SU-DHL-6 (cell line): ENCODE measurements around the gene RYR2.

ENCODE experiments used
- H2AFZ ChIP-seq: fragments of 200-600 bp; sonication (generic); 2 replicates; pipeline ENCODE4 v1.6.1; 2014; ENCODE audit warnings: low read depth, mild to moderate bottlenecking, moderate library complexity, mixed read lengths, antibody characterized with exemption, low read length; ENCODE audit not compliant: severe bottlenecking
- H3F3A ChIP-seq: fragments of 200-600 bp; shearing (Covaris generic); 2 replicates; pipeline ENCODE4 v1.6.0; 2016; ENCODE audit warnings: antibody characterized with exemption, mild to moderate bottlenecking; ENCODE audit not compliant: insufficient read depth
- H3K27ac ChIP-seq: fragments of 200-600 bp; sonication (generic); 2 replicates; pipeline ENCODE4 v1.5.1; 2016; ENCODE audit warnings: low read depth, mild to moderate bottlenecking, low read length, moderate library complexity, mixed read lengths
- H3K27me3 ChIP-seq: fragments of 200-600 bp; sonication (generic), shearing (Covaris generic); 2 replicates; pipeline ENCODE4 v1.6.0; 2014; ENCODE audit warnings: mild to moderate bottlenecking, low read length
- H3K36me3 ChIP-seq: fragments of 200-600 bp; sonication (generic); 2 replicates; pipeline ENCODE4 v1.6.1; 2014; ENCODE audit warnings: mild to moderate bottlenecking, low read length, mixed read lengths
- H3K4me2 ChIP-seq: fragments of 300-600, 200-600 bp; shearing (Covaris generic), sonication (generic); 2 replicates; pipeline ENCODE4 v1.6.0; 2014; ENCODE audit warnings: low read length, low read depth, mild to moderate bottlenecking; ENCODE audit not compliant: poor library complexity, severe bottlenecking
- H3K4me3 ChIP-seq: fragments of 200-600 bp; sonication (generic); 2 replicates; pipeline ENCODE4 v1.5.1; 2014; ENCODE audit warnings: antibody characterized with exemption, low read length, mild to moderate bottlenecking, mixed read lengths; ENCODE audit not compliant: insufficient read depth, poor library complexity, severe bottlenecking
- H3K79me2 ChIP-seq: fragments of 200-600 bp; sonication (generic); 2 replicates; pipeline ENCODE4 v1.6.1; 2014; ENCODE audit warnings: mild to moderate bottlenecking, low read length, moderate library complexity; ENCODE audit not compliant: insufficient read depth
- H3K9ac ChIP-seq: fragments of 200-600 bp; sonication (generic); 2 replicates; pipeline ENCODE4 v1.7.0; 2014; ENCODE audit warnings: mild to moderate bottlenecking, low read length
- H3K9me2 ChIP-seq: fragments of 200-600 bp; sonication (generic); replicated peaks from 2 replicates; pipeline ENCODE4 v1.6.1; 2014; ENCODE audit warnings: low read length; ENCODE audit not compliant: insufficient read depth
- H3K9me3 ChIP-seq: fragments of 200-600 bp; sonication (generic); 2 replicates; pipeline ENCODE4 v1.6.1; 2014; ENCODE audit warnings: low read length, mixed read lengths; ENCODE audit not compliant: insufficient read depth
- H4K20me1 ChIP-seq: fragments of 200-600 bp; sonication (generic); 2 replicates; pipeline ENCODE4 v1.6.1; 2014; ENCODE audit warnings: low read depth, mild to moderate bottlenecking, antibody characterized with exemption, low read length, moderate library complexity, mixed read lengths
- EZH2phosphoT487 ChIP-seq: fragments of 200-600 bp; sonication (generic), shearing (Covaris generic); conservative IDR thresholded peaks from 2 replicates; pipeline ENCODE4 v1.6.1; 2018; ENCODE audit warnings: mild to moderate bottlenecking, antibody characterized with exemption, low read length, moderate library complexity, mixed read lengths
- TF ChIP-seq, protein P1 (sequence below): fragments of 200-600 bp; sonication (generic); IDR thresholded peaks from one replicate; pipeline ENCODE4 v1.5.1; 2017; ENCODE audit warnings: antibody characterized with exemption, mild to moderate bottlenecking, low read length, moderate library complexity; ENCODE audit not compliant: insufficient read depth, poor library complexity, severe bottlenecking

Gene RYR2

DNA sequence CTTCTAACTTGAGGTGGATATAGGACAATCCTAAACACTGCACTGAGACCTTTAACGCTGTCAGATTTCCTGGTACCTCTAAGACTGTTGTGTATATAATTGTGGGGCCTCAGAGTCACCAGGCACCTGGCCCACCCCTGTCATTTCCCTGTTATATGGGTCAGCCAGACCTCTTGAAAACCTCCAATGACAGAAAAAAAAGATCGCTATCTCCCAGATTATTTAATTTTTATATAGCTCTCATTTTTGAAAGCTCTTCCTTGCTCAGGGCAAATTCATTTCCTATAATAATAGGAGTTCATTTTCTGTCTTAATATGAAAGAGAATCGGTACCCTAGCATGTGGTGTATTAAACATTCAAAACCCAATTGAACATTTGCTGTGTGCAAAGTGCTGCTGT is 792.1 kb downstream of the RYR2 start:
- H3K9me3 ChIP-seq = no peaks in the 10 kb centered on the region
- no peaks in the 10 kb centered on the region; the same call in 1 of the 2 replicates for H4K20me1 ChIP-seq

DNA sequence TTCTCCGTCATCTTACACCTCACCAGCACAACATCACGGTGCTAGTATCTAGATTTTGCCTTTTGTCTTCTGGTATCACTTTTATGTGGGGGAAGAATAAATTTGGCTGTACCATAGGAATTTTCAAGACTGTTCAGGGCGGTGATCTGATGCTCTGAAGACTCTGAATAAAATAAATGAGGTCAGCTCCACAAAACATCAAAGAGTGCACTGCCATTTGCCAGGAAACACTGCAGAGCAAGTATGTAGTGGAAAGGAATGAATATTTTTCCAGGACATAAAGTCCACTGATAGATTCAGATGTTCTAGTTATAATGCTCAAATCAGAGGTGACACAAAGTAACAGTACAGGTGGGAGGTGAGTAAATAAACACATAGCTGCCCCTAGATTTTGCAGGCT is 792.5 kb downstream of the RYR2 start:
- Histone ChIP-seq H3K9ac (no peak overlapping the region), H3K36me3 (no peaks in the 10 kb centered on the region), H3K9me2 (no peaks in the 10 kb centered on the region), H3K27me3 (no peaks in the 10 kb centered on the region), H2AFZ (no peak overlapping the region), H3K4me3 (no peak overlapping the region), H3K27ac (no peak overlapping the region), H3K4me2 (no peak overlapping the region), H3K79me2 (no peaks in the 10 kb centered on the region), H3F3A (no peaks in the 10 kb centered on the region), H3K9me3 (no peaks in the 10 kb centered on the region), H4K20me1 (no peaks in the 10 kb centered on the region; the same call in 1 of the 2 replicates)
- TF ChIP-seq, protein P1, sequence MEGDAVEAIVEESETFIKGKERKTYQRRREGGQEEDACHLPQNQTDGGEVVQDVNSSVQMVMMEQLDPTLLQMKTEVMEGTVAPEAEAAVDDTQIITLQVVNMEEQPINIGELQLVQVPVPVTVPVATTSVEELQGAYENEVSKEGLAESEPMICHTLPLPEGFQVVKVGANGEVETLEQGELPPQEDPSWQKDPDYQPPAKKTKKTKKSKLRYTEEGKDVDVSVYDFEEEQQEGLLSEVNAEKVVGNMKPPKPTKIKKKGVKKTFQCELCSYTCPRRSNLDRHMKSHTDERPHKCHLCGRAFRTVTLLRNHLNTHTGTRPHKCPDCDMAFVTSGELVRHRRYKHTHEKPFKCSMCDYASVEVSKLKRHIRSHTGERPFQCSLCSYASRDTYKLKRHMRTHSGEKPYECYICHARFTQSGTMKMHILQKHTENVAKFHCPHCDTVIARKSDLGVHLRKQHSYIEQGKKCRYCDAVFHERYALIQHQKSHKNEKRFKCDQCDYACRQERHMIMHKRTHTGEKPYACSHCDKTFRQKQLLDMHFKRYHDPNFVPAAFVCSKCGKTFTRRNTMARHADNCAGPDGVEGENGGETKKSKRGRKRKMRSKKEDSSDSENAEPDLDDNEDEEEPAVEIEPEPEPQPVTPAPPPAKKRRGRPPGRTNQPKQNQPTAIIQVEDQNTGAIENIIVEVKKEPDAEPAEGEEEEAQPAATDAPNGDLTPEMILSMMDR = no peak
- no peak for TF ChIP-seq EZH2phosphoT487

More for the DNA sequence above, 792.1 kb downstream of the RYR2 start:
- Histone ChIP-seq H3F3A (no peaks in the 10 kb centered on the region), H3K27ac (no peak overlapping the region), H3K4me2 (no peak overlapping the region), H3K9me2 (no peaks in the 10 kb centered on the region), H2AFZ (no peak overlapping the region), H3K36me3 (no peaks in the 10 kb centered on the region), H3K79me2 (no peaks in the 10 kb centered on the region), H3K27me3 (no peaks in the 10 kb centered on the region), H3K4me3 (no peak overlapping the region), H3K9ac (no peak overlapping the region)
- TF ChIP-seq EZH2phosphoT487 = no peak
- TF ChIP-seq, protein P1 = no peak

DNA sequence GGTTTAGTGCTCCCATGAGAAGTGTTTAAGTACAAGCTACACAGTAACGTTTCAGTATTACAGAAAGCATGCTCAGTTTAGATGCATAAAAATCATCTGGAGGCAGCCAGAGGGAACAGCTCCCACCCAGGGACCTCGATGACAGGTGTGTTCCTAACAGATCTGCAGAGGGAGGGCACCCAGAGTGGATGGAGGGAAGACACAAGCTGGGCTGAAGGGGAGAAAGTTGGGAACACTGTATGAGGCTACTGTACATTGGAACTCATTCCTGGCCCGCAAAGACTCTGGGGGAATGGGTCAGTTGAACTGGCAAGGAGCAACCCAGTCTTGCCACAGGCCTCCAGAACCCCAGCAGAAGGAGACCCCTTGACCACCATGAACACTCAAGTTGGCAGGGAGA is 796.3 kb downstream of the RYR2 start:
- Histone ChIP-seq H3K79me2 (no peaks in the 10 kb centered on the region), H3K36me3 (no peaks in the 10 kb centered on the region), H3F3A (no peaks in the 10 kb centered on the region), H3K4me3 (no peak overlapping the region), H3K9me2 (no peaks in the 10 kb centered on the region), H4K20me1 (no peaks in the 10 kb centered on the region; the same call in 1 of the 2 replicates), H3K9ac (no peak overlapping the region), H3K27me3 (no peaks in the 10 kb centered on the region), H2AFZ (no peak overlapping the region), H3K9me3 (no peaks in the 10 kb centered on the region), H3K27ac (no peak overlapping the region), H3K4me2 (no peak overlapping the region)
- TF ChIP-seq, protein P1 = no peak
- TF ChIP-seq EZH2phosphoT487 = no peak
